ENCODE data around the gene DMRTC1. TPM values are rescaled to one million over a fixed set of nuclear protein-coding genes. Genes with fewer than 3 reads are reported as not detected.
"Not testable (repeated sequence)": the region's sequence is repeated elsewhere in the genome, so short reads cannot be mapped to it uniquely, and the experiment has no call there.

DMRTC1 gene
- total RNA-seq, 1 donor from 2014 or later = not detected

- H3K36me3 ChIP-seq (ENCODE audit: control insufficient read depth, insufficient read depth, low read length); H3K27me3 ChIP-seq (ENCODE audit: control insufficient read depth, insufficient read depth, low read length); DNase-seq (ENCODE audit: low read depth); H3K4me3 ChIP-seq (ENCODE audit: low read depth, low read length): not testable (repeated sequence)
Observed at GRCh38 chrX:72837532-72837931, 106.1 kb downstream of the DMRTC1 start.

- H3K27me3 ChIP-seq (ENCODE audit: control insufficient read depth, insufficient read depth, low read length); H3K36me3 ChIP-seq (ENCODE audit: control insufficient read depth, insufficient read depth, low read length); DNase-seq (ENCODE audit: low read depth); H3K4me3 ChIP-seq (ENCODE audit: low read depth, low read length): not testable (repeated sequence)
Observed at GRCh38 chrX:72830701-72831100, 112.9 kb downstream of the DMRTC1 start.

Other genes starting within 250 kb of the DMRTC1 start
- 6.4 TPM in 2 replicates for gene PHKA1, start 229.5 kb downstream of the DMRTC1 start, total RNA-seq
- gene DMRTC1B, start 166.9 kb downstream of the DMRTC1 start, total RNA-seq = not detected in 2 replicates
- gene FAM236B, start 161.2 kb downstream of the DMRTC1 start, total RNA-seq = not detected in 2 replicates
- gene FAM236D, start 135.6 kb downstream of the DMRTC1 start, total RNA-seq = not detected in 2 replicates
- gene FAM236C, start 31.2 kb downstream of the DMRTC1 start, total RNA-seq = not detected in 2 replicates
- not detected in 2 replicates for gene FAM236A, start 5.6 kb downstream of the DMRTC1 start, total RNA-seq
- 0.17 TPM in 1 of 2 replicates, not detected in the other for gene PABPC1L2B, start 59.1 kb upstream of the DMRTC1 start, total RNA-seq
- not detected in 2 replicates for gene PABPC1L2A, start 135.7 kb upstream of the DMRTC1 start, total RNA-seq